ENCODE results near the gene ZNF474.

ZNF474 gene

DNA sequence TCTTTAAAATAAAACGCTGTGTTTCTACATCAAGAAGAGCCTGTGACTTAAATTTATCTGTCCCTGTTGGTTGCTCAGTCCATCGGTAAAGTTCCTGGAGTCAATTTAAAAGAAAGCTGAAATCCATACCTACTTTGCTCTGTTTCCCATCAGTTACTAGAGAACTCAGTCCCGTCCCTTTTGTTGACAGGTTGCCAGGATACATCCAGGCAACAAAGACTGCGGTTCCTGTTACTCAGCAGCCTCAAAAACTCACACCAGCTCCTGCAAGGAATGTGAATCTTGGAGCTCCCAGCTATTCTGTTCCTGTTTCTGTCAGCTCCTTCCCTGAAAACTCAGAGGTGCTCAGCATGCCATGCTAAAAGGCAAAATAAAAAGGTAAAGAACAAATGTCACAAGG lies at the start of gene ZNF474:
Gene ZNF474, plus strand, starts transcription at position 241 of the 400 bp plus-strand sequence. CDS start 22,445 bp downstream, outside the sequence.
- TF ChIP-seq GATA3 (IDR thresholded peaks at IDR 0.05; ENCODE audit: low read depth, low read length) (no peak), GATA2 (IDR thresholded peaks at IDR 0.05; ENCODE audit: low read depth, low read length) (no peak)

GRCh38 chr5:122081541-122081940 lies 47.8 kb upstream of the ZNF474 start:
- TF ChIP-seq GATA3 (IDR thresholded peaks at IDR 0.05; ENCODE audit: low read depth, low read length) (no peak), GATA2 (IDR thresholded peaks at IDR 0.05; ENCODE audit: low read depth, low read length) (no peak; the same call in 1 of the 2 replicates)

- TF ChIP-seq GATA2 (IDR thresholded peaks at IDR 0.05; ENCODE audit: low read depth, low read length) (no peak), GATA3 (IDR thresholded peaks at IDR 0.05; ENCODE audit: low read depth, low read length) (no peak)
Measured at GRCh38 chr5:122083535-122083934, 45.8 kb upstream of the ZNF474 start.

- TF ChIP-seq GATA3 (IDR thresholded peaks at IDR 0.05; ENCODE audit: low read depth, low read length): no peak
- no peak for TF ChIP-seq GATA2 (IDR thresholded peaks at IDR 0.05; ENCODE audit: low read depth, low read length)
Measured at GRCh38 chr5:122085041-122085440, 44.3 kb upstream of the ZNF474 start.

DNA sequence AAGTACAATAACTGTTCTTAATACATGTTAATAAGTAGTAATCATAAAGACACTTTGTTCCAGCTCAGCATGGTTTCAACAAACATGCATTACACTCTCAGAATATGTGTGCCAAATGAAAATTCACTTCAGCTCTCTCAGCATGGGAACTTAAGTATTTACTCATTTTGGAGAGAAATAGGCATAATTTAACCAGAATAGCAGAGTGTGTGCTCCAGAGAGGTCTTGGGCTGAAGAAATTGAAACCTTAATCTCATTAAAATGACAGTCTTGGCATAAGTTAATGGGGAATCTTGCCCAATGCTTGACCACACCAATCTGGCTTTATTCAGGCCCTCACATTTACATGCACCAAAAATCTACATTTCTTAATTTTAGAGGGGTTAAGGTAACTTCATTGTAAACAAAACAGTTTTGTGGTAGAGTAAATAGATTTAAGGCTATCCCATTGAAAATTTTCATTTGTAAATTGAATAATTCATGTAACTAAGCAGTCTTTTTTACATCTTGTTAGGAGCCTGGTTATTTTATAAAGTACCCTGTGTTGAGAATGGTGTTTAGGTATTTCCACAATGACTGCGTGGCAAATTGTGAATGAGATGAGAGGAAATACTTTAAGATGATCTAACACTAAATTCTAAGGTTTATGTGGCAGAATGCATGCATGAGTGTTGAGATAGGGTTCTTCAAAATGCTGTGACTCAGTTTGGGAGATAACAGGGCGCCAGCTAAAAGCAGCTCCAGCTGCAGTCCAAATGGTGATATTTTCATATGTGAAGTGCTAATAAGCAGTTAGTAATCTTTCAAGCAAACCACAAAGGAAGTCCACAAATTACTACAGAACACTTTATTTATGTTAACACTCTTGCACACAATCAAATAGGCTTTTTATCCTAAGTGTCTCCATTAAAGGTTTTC lies 40.0 kb upstream of the ZNF474 start:
- TF ChIP-seq GATA3 (IDR thresholded peaks at IDR 0.05; ENCODE audit: low read depth, low read length) (no peak), GATA2 (IDR thresholded peaks at IDR 0.05; ENCODE audit: low read depth, low read length) (no peak)

GRCh38 chr5:122091936-122092600 lies 37.3 kb upstream of the ZNF474 start:
- no peak for TF ChIP-seq GATA3 (IDR thresholded peaks at IDR 0.05; ENCODE audit: low read depth, low read length)
- TF ChIP-seq GATA2 (IDR thresholded peaks at IDR 0.05; ENCODE audit: low read depth, low read length): no peak

GRCh38 chr5:122093415-122094180 lies 35.7 kb upstream of the ZNF474 start:
- no peak for TF ChIP-seq GATA2 (IDR thresholded peaks at IDR 0.05; ENCODE audit: low read depth, low read length)
- no peak for TF ChIP-seq GATA3 (IDR thresholded peaks at IDR 0.05; ENCODE audit: low read depth, low read length)

GRCh38 chr5:122095158-122095557 lies 34.2 kb upstream of the ZNF474 start:
- TF ChIP-seq GATA3 (IDR thresholded peaks at IDR 0.05; ENCODE audit: low read depth, low read length): no peak
- TF ChIP-seq GATA2 (IDR thresholded peaks at IDR 0.05; ENCODE audit: low read depth, low read length): no peak

DNA sequence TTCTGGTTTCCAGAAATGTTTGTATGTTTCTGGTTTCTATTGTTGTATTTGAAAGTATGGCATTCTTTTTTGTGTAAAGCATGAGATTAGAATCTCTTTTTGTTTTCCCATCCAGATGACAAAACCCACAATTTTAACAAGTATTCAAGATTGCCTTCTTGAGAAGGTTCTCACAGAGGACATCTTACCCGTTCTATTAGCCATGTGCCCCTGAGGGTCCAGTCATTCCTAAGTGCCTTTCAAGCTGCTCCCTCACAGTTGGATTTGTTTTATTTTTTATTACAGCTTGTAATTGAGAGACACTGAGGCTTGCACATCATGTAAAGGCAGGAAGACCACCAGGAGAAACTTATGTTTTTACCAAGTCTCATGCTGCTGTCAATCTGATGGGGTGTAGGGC lies 32.0 kb upstream of the ZNF474 start:
- TF ChIP-seq GATA2 (IDR thresholded peaks at IDR 0.05; ENCODE audit: low read depth, low read length) (no peak), GATA3 (IDR thresholded peaks at IDR 0.05; ENCODE audit: low read depth, low read length) (no peak)

DNA sequence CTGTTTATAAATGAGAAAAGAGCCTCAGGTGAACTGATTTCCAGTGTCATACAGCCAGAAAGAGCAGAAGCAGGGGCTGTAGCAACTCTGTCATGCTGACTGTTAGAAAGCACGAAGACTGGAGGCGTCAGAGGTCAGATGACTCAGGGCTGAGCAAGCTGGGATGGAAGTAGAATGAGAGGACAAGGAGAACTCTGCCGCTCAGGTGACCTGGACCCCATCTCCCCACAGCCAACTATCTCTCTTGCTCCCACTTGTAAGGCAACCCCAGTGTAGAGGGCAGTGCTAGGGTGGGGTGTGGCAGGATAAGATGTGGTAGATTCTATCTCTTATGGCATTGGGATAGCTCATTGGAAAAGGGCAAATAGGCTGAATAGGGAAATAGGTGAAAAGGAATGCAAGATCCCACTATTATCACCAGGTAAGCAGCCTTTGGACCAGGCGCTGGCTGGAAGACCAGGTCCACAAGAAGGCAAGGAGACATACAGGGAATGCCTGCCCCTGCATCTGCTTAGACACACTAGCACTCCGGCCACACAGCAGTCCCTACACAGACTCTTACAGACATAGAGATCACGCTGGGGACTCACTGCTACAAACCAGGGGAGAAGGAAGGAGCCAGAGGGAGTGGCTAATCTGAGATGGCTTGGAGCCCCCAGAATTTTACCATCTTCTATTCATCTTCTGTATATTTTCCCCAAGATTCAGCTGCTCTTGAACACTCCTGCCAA lies 30.1 kb upstream of the ZNF474 start:
- no peak for TF ChIP-seq GATA2 (IDR thresholded peaks at IDR 0.05; ENCODE audit: low read depth, low read length)

DNA sequence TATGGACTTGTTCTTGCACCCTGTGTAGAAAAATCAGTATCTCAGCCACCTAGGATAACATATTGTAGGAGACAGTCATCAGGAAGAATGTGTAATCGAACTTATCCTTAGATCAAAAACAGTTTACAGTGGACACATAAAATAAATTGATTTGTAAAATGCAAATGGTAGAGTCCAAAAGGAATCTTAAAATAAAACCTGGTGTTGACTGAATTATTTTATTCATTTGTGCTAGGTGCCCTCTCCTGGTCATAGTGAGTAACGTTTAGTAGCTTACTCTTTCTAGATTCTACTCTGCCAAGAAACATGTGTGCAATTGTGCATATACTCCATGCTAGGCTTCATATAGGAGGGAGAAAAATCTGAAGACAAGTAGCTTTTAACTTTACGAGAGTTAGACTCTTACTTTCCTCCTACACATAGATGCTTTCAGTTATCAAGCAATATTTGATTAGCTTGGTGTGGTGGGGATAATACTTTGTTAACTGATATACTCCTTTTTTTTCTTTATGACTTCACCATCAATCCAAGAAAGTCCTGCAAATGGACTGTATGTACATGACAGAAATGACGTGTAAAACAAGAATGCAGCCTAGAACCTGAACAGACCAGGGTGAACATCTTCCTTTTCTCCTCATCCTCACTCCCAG lies 27.6 kb upstream of the ZNF474 start:
- TF ChIP-seq GATA3 (IDR thresholded peaks at IDR 0.05; ENCODE audit: low read depth, low read length) (no peak), GATA2 (IDR thresholded peaks at IDR 0.05; ENCODE audit: low read depth, low read length) (no peak)

GRCh38 chr5:122102825-122103224 lies 26.5 kb upstream of the ZNF474 start:
- TF ChIP-seq GATA2 (IDR thresholded peaks at IDR 0.05; ENCODE audit: low read depth, low read length) (no peak), GATA3 (IDR thresholded peaks at IDR 0.05; ENCODE audit: low read depth, low read length) (no peak)

DNA sequence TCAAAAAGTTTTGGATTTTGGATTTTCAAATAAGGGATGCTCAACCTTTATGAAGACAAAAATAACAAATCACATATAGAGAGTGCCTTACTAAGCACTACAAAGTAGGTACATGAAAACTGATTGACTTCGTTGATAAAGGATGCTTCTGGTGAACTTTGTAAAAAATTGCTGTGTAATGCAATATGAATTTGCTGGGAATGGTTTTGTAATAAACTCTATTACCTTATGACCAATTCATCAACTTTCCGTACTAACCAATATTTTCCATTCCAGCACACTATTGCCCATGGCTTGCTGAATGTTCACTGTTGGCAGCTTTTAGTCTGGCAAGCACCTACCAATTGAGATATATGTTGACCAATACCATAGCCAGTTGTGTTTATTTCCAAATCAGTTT lies 23.4 kb upstream of the ZNF474 start:
- TF ChIP-seq GATA2 (IDR thresholded peaks at IDR 0.05; ENCODE audit: low read depth, low read length) (no peak), GATA3 (IDR thresholded peaks at IDR 0.05; ENCODE audit: low read depth, low read length) (no peak)

All from SH-SY5Y (cell line).